PC-3 (cell line): ENCODE data around the gene DAPK3.

Experiments used
- EZH2phosphoT487 ChIP-seq: fragments of 300-600 bp; sonication (generic); IDR thresholded peaks from 2 replicates; pipeline ENCODE4 v1.6.1; 2018; ENCODE audit warnings: mild to moderate bottlenecking, antibody characterized with exemption, low read length, borderline replicate concordance
- TF ChIP-seq, protein P1 (sequence below): fragments of 300-600 bp; sonication (generic); conservative IDR thresholded peaks from 2 replicates; pipeline ENCODE4 v1.5.1; 2017; ENCODE audit warnings: antibody characterized with exemption, low read depth, mild to moderate bottlenecking, low read length

DNA sequence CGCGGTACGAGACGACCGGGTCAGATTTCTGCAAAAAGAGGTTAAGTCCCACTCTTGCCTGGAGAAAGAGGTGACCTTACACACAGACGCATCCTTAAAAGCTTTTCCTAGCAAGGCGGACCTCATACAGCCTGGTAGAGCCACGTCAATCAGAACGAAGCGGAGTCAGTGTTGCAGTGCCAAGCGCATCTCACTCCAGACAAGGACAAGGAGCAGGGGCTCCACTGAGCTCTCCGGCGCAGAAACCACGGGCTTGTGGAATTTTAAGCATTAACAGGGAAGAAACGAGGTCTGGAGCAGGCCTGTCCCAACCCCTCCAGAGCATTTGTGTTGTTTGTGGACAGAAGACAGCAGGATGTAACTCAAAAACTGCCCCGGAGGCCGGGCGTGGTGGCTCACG, 7.2 kb upstream of the DAPK3 start:
- TF ChIP-seq, protein P1, sequence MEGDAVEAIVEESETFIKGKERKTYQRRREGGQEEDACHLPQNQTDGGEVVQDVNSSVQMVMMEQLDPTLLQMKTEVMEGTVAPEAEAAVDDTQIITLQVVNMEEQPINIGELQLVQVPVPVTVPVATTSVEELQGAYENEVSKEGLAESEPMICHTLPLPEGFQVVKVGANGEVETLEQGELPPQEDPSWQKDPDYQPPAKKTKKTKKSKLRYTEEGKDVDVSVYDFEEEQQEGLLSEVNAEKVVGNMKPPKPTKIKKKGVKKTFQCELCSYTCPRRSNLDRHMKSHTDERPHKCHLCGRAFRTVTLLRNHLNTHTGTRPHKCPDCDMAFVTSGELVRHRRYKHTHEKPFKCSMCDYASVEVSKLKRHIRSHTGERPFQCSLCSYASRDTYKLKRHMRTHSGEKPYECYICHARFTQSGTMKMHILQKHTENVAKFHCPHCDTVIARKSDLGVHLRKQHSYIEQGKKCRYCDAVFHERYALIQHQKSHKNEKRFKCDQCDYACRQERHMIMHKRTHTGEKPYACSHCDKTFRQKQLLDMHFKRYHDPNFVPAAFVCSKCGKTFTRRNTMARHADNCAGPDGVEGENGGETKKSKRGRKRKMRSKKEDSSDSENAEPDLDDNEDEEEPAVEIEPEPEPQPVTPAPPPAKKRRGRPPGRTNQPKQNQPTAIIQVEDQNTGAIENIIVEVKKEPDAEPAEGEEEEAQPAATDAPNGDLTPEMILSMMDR, result no peak
- TF ChIP-seq EZH2phosphoT487, result no peak
